ENCODE measurements around the gene DHRS1.

GRCh38 chr14:24343795-24344660 lies 44.4 kb upstream of the DHRS1 start:
- TF ChIP-seq CTCF (IDR thresholded peaks at IDR 0.05; ENCODE audit: borderline replicate concordance, extremely low read depth, low read length, poor library complexity, severe bottlenecking): no peak
- no peak for TF ChIP-seq EZH2 (IDR thresholded peaks at IDR 0.05; ENCODE audit: borderline replicate concordance, low read depth, low read length, severe bottlenecking)
